SK-N-MC (cell line): ENCODE measurements around the gene ZHX3.

Experiments
- DNase-seq: peaks from one replicate; pipeline ENCODE4 v3.0.0-alpha.2; 2011; ENCODE audit warnings: low read depth, low spot score
- H3K27ac ChIP-seq: fragments of 200-600 bp; sonication (generic); 2 replicates; pipeline ENCODE4 v1.5.1; 2016; ENCODE audit warnings: mixed run types
- H3K36me3 ChIP-seq: fragments of 200-600 bp; sonication (generic); 2 replicates; pipeline ENCODE4 v1.6.1; 2017; ENCODE audit warnings: antibody characterized with exemption, low read length, mixed read lengths; ENCODE audit not compliant: insufficient read depth
- H3K4me3 ChIP-seq: fragments of 200-600 bp; sonication (generic); 2 replicates; pipeline ENCODE4 v1.5.1; 2016
- H3K9ac ChIP-seq: fragments of 200-600 bp; sonication (generic); 2 replicates; pipeline ENCODE4 v1.8.0; 2017; ENCODE audit warnings: mixed run types, mixed read lengths; ENCODE audit not compliant: insufficient read length
- H3K9me3 ChIP-seq: fragments of 200-600 bp; sonication (generic); 2 replicates; pipeline ENCODE4 v1.6.1; 2017; ENCODE audit warnings: low read depth, mild to moderate bottlenecking, antibody characterized with exemption, low read length, moderate library complexity, mixed read lengths
- EZH2 ChIP-seq: fragments of 200-600 bp; sonication (generic); IDR thresholded peaks from one replicate; pipeline ENCODE4 v1.6.1; 2017; ENCODE audit warnings: antibody characterized with exemption
- FOXP2 ChIP-seq: optimal IDR thresholded peaks from 2 replicates; pipeline ENCODE3; 2011; ENCODE audit warnings: mild to moderate bottlenecking, moderate library complexity; ENCODE audit not compliant: insufficient read depth; ENCODE audit errors: extremely low read length, control extremely low read depth
- POLR2AphosphoS5 ChIP-seq: IDR thresholded peaks from 2 replicates; pipeline ENCODE4 v1.6.1; 2012; ENCODE audit warnings: mild to moderate bottlenecking, low read depth, low read length, borderline replicate concordance

Gene ZHX3

GRCh38 chr20:41331731-41332130 lies 14.2 kb upstream of the ZHX3 start:
- no peaks in the 10 kb centered on the region for H3K36me3 ChIP-seq
- no peak for DNase-seq
- no peak overlapping the region for H3K9ac ChIP-seq
- no peak overlapping the region for H3K4me3 ChIP-seq
- no peaks in the 10 kb centered on the region for H3K9me3 ChIP-seq
- TF ChIP-seq POLR2AphosphoS5 (no peak), FOXP2 (no peak), EZH2 (no peak)
- no peak overlapping the region for H3K27ac ChIP-seq

GRCh38 chr20:41330941-41331340 lies 13.4 kb upstream of the ZHX3 start:
- DNase-seq: no peak
- TF ChIP-seq FOXP2 (no peak), EZH2 (no peak)
- Histone ChIP-seq H3K9me3 (no peaks in the 10 kb centered on the region), H3K36me3 (no peaks in the 10 kb centered on the region), H3K9ac (no peak overlapping the region), H3K4me3 (no peak overlapping the region), H3K27ac (no peak overlapping the region)

- DNase-seq: no peak
- Histone ChIP-seq H3K27ac (no peak overlapping the region), H3K9me3 (no peaks in the 10 kb centered on the region), H3K36me3 (no peaks in the 10 kb centered on the region), H3K9ac (no peak overlapping the region), H3K4me3 (no peak overlapping the region)
- no peak for TF ChIP-seq EZH2
- no peak for TF ChIP-seq POLR2AphosphoS5
- no peak for TF ChIP-seq FOXP2
These were observed 12.8 kb upstream of the ZHX3 start for GRCh38 chr20:41330343-41330720.

GRCh38 chr20:41329435-41330342 lies 12.2 kb upstream of the ZHX3 start:
- Histone ChIP-seq H3K9me3 (no peaks in the 10 kb centered on the region), H3K27ac (no peak overlapping the region), H3K36me3 (no peaks in the 10 kb centered on the region), H3K9ac (no peak overlapping the region), H3K4me3 (no peak overlapping the region)
- no peak for TF ChIP-seq FOXP2
- no peak for TF ChIP-seq POLR2AphosphoS5
- no peak for TF ChIP-seq EZH2
- no peak for DNase-seq

- H3K36me3 ChIP-seq: no peaks in the 10 kb centered on the region
- no peak overlapping the region for H3K4me3 ChIP-seq
- H3K9ac ChIP-seq: no peak overlapping the region
- H3K27ac ChIP-seq: no peak overlapping the region
- DNase-seq: no peak
- no peak for TF ChIP-seq EZH2
- TF ChIP-seq FOXP2: no peak
- TF ChIP-seq POLR2AphosphoS5: no peak
- no peaks in the 10 kb centered on the region for H3K9me3 ChIP-seq
These were observed 9.6 kb upstream of the ZHX3 start for GRCh38 chr20:41327178-41327577.

- Histone ChIP-seq H3K27ac (no peak overlapping the region), H3K4me3 (no peak overlapping the region), H3K9ac (no peak overlapping the region), H3K36me3 (no peaks in the 10 kb centered on the region), H3K9me3 (no peaks in the 10 kb centered on the region)
- TF ChIP-seq FOXP2 (no peak), EZH2 (no peak), POLR2AphosphoS5 (no peak)
- no peak for DNase-seq
These were observed 3.4 kb upstream of the ZHX3 start for GRCh38 chr20:41320976-41321375.

- H3K9me3 ChIP-seq: no peaks in the 10 kb centered on the region
- DNase-seq: no peak
- no peak overlapping the region for H3K9ac ChIP-seq
- no peak for TF ChIP-seq EZH2
- no peak overlapping the region for H3K4me3 ChIP-seq
- H3K27ac ChIP-seq: no peak overlapping the region
- no peaks in the 10 kb centered on the region for H3K36me3 ChIP-seq
These were observed 2.9 kb upstream of the ZHX3 start for GRCh38 chr20:41320441-41320840.

- Histone ChIP-seq H3K9me3 (no peaks in the 10 kb centered on the region), H3K36me3 (no peaks in the 10 kb centered on the region), H3K4me3 (peak overlapping the region; percentile 76), H3K9ac (peak overlapping the region; percentile 51), H3K27ac (no peak overlapping the region)
- no peak for DNase-seq
- no peak for TF ChIP-seq POLR2AphosphoS5
- TF ChIP-seq EZH2: no peak
- TF ChIP-seq FOXP2: no peak
These were observed 729 bp upstream of the ZHX3 start for GRCh38 chr20:41318271-41318649.
